Suprapubic skin (tissue), 3 donors: ENCODE data around the gene SPPL2A.

Experiments used
- POLR2A ChIP-seq, 2 donors: fragments of 450-650 bp; IDR thresholded peaks; one replicate each; pipeline ENCODE4 v1.6.1; 2017; ENCODE audit warnings: antibody characterized with exemption in 2 of 2, mild to moderate bottlenecking in 2 of 2, moderate library complexity in 2 of 2
- TF ChIP-seq, protein P1 (sequence below), 2 donors: fragments of 200-600 bp in 1 of 2; fragments of 450-650 bp in 1 of 2; sonication (generic) in 1 of 2; IDR thresholded peaks; one replicate each; pipeline ENCODE4 v1.5.1; 2016 to 2019; ENCODE audit warnings: antibody characterized with exemption in 2 of 2, mild to moderate bottlenecking in 1 of 2, moderate library complexity in 1 of 2

DNA sequence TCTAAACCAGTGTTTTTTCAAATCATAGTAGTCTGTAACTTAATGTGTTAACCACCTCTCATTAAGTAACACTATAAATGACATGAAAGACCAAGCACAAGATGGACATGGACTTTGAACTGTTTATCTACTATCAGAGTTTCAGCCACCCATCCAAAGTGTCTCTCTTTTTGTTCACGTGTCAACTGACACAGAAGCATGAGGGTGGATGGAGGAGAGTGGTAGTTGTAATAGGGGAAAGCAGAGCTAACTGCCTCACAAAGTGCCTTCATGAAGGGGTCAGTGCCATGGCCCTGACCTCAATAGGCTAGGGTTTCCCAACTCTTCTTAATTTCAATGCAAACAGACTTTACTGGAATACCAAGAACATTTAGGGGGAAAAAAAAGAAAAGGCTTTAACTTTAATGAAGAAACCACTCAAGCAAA lies 46.8 kb downstream of the SPPL2A start:
- TF ChIP-seq, protein P1, sequence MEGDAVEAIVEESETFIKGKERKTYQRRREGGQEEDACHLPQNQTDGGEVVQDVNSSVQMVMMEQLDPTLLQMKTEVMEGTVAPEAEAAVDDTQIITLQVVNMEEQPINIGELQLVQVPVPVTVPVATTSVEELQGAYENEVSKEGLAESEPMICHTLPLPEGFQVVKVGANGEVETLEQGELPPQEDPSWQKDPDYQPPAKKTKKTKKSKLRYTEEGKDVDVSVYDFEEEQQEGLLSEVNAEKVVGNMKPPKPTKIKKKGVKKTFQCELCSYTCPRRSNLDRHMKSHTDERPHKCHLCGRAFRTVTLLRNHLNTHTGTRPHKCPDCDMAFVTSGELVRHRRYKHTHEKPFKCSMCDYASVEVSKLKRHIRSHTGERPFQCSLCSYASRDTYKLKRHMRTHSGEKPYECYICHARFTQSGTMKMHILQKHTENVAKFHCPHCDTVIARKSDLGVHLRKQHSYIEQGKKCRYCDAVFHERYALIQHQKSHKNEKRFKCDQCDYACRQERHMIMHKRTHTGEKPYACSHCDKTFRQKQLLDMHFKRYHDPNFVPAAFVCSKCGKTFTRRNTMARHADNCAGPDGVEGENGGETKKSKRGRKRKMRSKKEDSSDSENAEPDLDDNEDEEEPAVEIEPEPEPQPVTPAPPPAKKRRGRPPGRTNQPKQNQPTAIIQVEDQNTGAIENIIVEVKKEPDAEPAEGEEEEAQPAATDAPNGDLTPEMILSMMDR (IDR thresholded peaks at IDR 0.05): no peak
- no peak for TF ChIP-seq POLR2A (IDR thresholded peaks at IDR 0.05)
